HL-60 (cell line): ENCODE measurements around the gene KCNJ13.

ENCODE experiments used
- DNase-seq, 2 experiments: peaks; one replicate each; pipeline ENCODE4 v3.0.0-alpha.2; 2010 to 2020; ENCODE audit warnings: low read depth in 1 of 2, low spot score in 1 of 2
- H3K27ac ChIP-seq: fragments of 250-450 bp; sonication (Bioruptor Pico); replicated peaks from 2 replicates; pipeline ENCODE4 v1.5.1; 2020; ENCODE audit warnings: mild to moderate bottlenecking, moderate library complexity
- H3K27me3 ChIP-seq: fragments of 250-450 bp; sonication (Bioruptor Pico); 2 replicates; pipeline ENCODE4 v1.5.1; 2021; ENCODE audit warnings: mild to moderate bottlenecking, moderate library complexity; ENCODE audit not compliant: insufficient read depth, poor library complexity, severe bottlenecking
- H3K4me3 ChIP-seq: replicated peaks from 2 replicates; pipeline ENCODE4 v1.5.1; 2011; ENCODE audit warnings: mild to moderate bottlenecking, control low read depth, low read length; ENCODE audit not compliant: insufficient read depth
- CTCF ChIP-seq: IDR thresholded peaks from one replicate; pipeline ENCODE4 v1.5.1; 2011; ENCODE audit warnings: low read length, control low read depth, inconsistent platforms; ENCODE audit not compliant: insufficient read depth
- GABPA ChIP-seq: IDR thresholded peaks from 2 replicates; pipeline ENCODE4 v1.6.1; 2012; ENCODE audit warnings: low read depth
- POLR2AphosphoS5 ChIP-seq: IDR thresholded peaks from 2 replicates; pipeline ENCODE4 v1.6.1; 2012; ENCODE audit warnings: low read depth
- SPI1 ChIP-seq: IDR thresholded peaks from 2 replicates; pipeline ENCODE4 v1.6.1; 2012; ENCODE audit warnings: low read depth, mild to moderate bottlenecking, borderline replicate concordance
- TF ChIP-seq, protein P1 (sequence below): IDR thresholded peaks from 2 replicates; pipeline ENCODE4 v1.6.1; 2012; ENCODE audit warnings: low read depth; ENCODE audit not compliant: insufficient replicate concordance

The KCNJ13 gene

DNA sequence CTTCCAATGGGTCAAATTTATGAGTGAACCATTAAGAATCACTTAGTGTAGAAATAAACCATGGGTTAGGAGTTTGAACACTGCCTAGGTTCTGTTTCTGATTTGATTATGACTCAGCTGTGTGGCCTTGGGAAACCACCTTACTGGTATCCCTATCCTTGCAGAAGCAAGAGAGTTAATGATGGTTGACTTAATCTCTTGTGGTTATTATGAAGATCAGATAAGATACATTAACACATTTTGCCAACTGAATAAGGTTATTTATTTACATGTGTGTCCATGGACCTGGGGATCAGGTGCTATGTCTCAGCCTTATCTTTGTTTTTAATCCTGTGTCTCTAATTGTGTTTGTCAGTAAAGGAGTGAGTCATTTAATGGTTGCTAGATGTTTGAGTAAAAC is 5.4 kb upstream of the KCNJ13 start:
- no peak for DNase-seq
- Histone ChIP-seq H3K4me3 (no peak overlapping the region), H3K27ac (no peak overlapping the region), H3K27me3 (no peaks in the 10 kb centered on the region)
- no peak for TF ChIP-seq SPI1
- no peak for TF ChIP-seq CTCF
- TF ChIP-seq, protein P1, sequence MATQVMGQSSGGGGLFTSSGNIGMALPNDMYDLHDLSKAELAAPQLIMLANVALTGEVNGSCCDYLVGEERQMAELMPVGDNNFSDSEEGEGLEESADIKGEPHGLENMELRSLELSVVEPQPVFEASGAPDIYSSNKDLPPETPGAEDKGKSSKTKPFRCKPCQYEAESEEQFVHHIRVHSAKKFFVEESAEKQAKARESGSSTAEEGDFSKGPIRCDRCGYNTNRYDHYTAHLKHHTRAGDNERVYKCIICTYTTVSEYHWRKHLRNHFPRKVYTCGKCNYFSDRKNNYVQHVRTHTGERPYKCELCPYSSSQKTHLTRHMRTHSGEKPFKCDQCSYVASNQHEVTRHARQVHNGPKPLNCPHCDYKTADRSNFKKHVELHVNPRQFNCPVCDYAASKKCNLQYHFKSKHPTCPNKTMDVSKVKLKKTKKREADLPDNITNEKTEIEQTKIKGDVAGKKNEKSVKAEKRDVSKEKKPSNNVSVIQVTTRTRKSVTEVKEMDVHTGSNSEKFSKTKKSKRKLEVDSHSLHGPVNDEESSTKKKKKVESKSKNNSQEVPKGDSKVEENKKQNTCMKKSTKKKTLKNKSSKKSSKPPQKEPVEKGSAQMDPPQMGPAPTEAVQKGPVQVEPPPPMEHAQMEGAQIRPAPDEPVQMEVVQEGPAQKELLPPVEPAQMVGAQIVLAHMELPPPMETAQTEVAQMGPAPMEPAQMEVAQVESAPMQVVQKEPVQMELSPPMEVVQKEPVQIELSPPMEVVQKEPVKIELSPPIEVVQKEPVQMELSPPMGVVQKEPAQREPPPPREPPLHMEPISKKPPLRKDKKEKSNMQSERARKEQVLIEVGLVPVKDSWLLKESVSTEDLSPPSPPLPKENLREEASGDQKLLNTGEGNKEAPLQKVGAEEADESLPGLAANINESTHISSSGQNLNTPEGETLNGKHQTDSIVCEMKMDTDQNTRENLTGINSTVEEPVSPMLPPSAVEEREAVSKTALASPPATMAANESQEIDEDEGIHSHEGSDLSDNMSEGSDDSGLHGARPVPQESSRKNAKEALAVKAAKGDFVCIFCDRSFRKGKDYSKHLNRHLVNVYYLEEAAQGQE: no peak
- no peak for TF ChIP-seq POLR2AphosphoS5
- no peak for TF ChIP-seq GABPA

DNA sequence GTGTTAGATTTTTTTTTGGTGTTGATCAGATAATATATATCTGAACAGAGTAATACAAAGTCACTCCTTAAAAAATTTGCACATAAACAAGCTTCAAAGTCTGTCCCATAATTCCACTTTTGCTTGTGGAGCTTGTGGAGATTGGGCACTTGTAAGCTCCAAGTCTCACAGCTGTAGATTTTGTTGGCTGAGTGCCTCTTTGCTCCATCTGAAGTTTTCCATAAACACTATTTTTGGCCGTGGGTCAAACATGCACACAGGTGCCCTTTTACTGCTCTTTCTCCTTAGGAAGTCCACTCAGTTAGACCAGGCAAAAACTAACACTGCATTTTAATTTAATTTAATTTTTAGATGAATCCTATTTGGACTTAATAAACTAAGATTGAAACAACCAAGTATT is 3.6 kb upstream of the KCNJ13 start:
- TF ChIP-seq, protein P1: no peak
- TF ChIP-seq SPI1 (no peak), POLR2AphosphoS5 (no peak), CTCF (no peak)
- H3K27me3 ChIP-seq: no peaks in the 10 kb centered on the region
- no peak overlapping the region for H3K4me3 ChIP-seq
- DNase-seq: no peak
- no peak overlapping the region for H3K27ac ChIP-seq

DNA sequence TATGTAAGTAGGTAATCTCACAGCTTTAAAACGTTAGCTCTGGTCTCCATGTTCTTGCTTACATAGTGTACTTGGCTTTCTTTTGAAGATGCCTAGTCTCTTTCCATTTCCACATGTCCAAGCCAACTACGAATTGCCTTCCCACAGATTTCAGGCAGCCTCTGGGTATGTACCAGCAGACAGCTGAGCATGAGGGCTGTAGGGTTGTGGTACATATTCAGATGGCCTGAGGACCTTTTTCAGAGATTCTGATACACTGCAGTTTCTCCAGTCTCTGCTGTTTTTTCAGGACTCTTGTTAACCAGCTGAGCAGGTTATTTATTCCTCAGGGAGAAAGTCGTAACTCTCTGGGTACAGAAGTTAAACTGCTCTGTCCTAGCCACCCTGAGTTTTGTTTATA is 3.1 kb upstream of the KCNJ13 start:
- no peaks in the 10 kb centered on the region for H3K27me3 ChIP-seq
- DNase-seq: no peak
- TF ChIP-seq CTCF (no peak), POLR2AphosphoS5 (no peak), SPI1 (no peak), GABPA (no peak)
- TF ChIP-seq, protein P1: no peak
- no peak overlapping the region for H3K27ac ChIP-seq
- H3K4me3 ChIP-seq: no peak overlapping the region
